ENCODE data around the gene CD96. TPM values are rescaled to one million over a fixed set of nuclear protein-coding genes. Genes with fewer than 3 reads are reported as not detected.

CD96 gene
- total RNA-seq, 1 experiment from 2014 or later = not detected

- H3K9me3 ChIP-seq (ENCODE audit: control insufficient read depth, low read depth, low read length) = no peaks in the 10 kb centered on the region
- H4K20me1 ChIP-seq (ENCODE audit: control insufficient read depth, insufficient read depth, insufficient read length) = no peaks in the 10 kb centered on the region
- no peak overlapping the region for H3K18ac ChIP-seq (ENCODE audit: insufficient read length, low read depth, low read length)
- no peak overlapping the region for H2AK5ac ChIP-seq (ENCODE audit: insufficient read length, low read length)
- H3K9ac ChIP-seq (ENCODE audit: extremely low read depth, insufficient read length, low read length) = no peak overlapping the region
- no peaks in the 10 kb centered on the region for H3K27me3 ChIP-seq (ENCODE audit: insufficient read depth, low read length)
- no peak overlapping the region for H3K56ac ChIP-seq (ENCODE audit: insufficient read length, low read depth, low read length)
- no peak overlapping the region for H2BK5ac ChIP-seq (ENCODE audit: insufficient read length, low read length)
- H3K36me3 Mint-ChIP-seq (ENCODE audit: insufficient read depth in 1 of 3, low read depth in 3 of 3) = no peaks in the 10 kb centered on the region
- H3K27ac ChIP-seq (ENCODE audit: insufficient read length, low read depth, low read length) = no peak overlapping the region
- no peaks in the 10 kb centered on the region for H3K4me1 ChIP-seq (ENCODE audit: insufficient read depth, low read length)
- no peaks in the 10 kb centered on the region for H3K79me2 ChIP-seq (ENCODE audit: insufficient read depth, low read length)
- no peaks in the 10 kb centered on the region for H3K79me1 ChIP-seq (ENCODE audit: insufficient read depth, low read depth, low read length, poor library complexity, severe bottlenecking)
- no peak overlapping the region for H3K27ac Mint-ChIP-seq
- no peak overlapping the region for H4K8ac ChIP-seq (replicated peaks; ENCODE audit: insufficient read length, low read depth, low read length)
- TF ChIP-seq CTCF (conservative IDR thresholded peaks at IDR 0.05) = no peak
- no peaks in the 10 kb centered on the region for H3K27me3 Mint-ChIP-seq (ENCODE audit: low read depth)
- H3K23ac ChIP-seq (ENCODE audit: insufficient read length, low read depth, low read length) = no peak overlapping the region
- no peak overlapping the region for H3T11ph ChIP-seq (ENCODE audit: low read length)
- H3K4me1 Mint-ChIP-seq = no peaks in the 10 kb centered on the region
- H2BK20ac ChIP-seq (ENCODE audit: low read depth, low read length, poor library complexity, severe bottlenecking) = no peak overlapping the region
- no peak overlapping the region for H4K91ac ChIP-seq (ENCODE audit: insufficient read length, low read depth, low read length)
- no peak overlapping the region for H3K14ac ChIP-seq (ENCODE audit: insufficient read depth, low read length)
- no peak overlapping the region for H4K5ac ChIP-seq (ENCODE audit: insufficient read length, low read depth, low read length)
- H3K9me3 Mint-ChIP-seq = no peaks in the 10 kb centered on the region
- no peak overlapping the region for H2BK15ac ChIP-seq (ENCODE audit: low read depth, low read length)
- H2AFZ ChIP-seq (ENCODE audit: low read length) = no peak overlapping the region
- no peak overlapping the region for H3K4ac ChIP-seq (ENCODE audit: low read depth, low read length)
- H2BK12ac ChIP-seq (ENCODE audit: insufficient read length, low read depth, low read length) = no peak overlapping the region
- DNase-seq = no peak
- H3K4me2 ChIP-seq (ENCODE audit: insufficient read depth, insufficient read length, low read length) = no peak overlapping the region
- H3K4me3 Mint-ChIP-seq = no peak overlapping the region
- H3K23me2 ChIP-seq (ENCODE audit: insufficient read length, low read depth, low read length, poor library complexity, severe bottlenecking) = no peaks in the 10 kb centered on the region
- no peak overlapping the region for H2BK120ac ChIP-seq (ENCODE audit: low read depth, low read length, poor library complexity, severe bottlenecking)
These were observed 26.9 kb downstream of the CD96 start for GRCh38 chr3:111568911-111569310.
